Effector memory CD4-positive, alpha-beta T cell (primary cell): ENCODE measurements around the gene ROR2.

Experiments used
- DNase-seq, 3 donors: peaks; one replicate each; pipeline ENCODE4 v3.0.0-alpha.2; 2020
- H3K27ac ChIP-seq: 2 replicates; pipeline ENCODE4 v1.7.0; 2013; ENCODE audit warnings: mild to moderate bottlenecking, low read length, moderate library complexity; ENCODE audit not compliant: insufficient read depth, poor library complexity, severe bottlenecking
- H3K27me3 ChIP-seq: replicated peaks from 2 replicates; pipeline ENCODE4 v1.7.0; 2013; ENCODE audit warnings: mild to moderate bottlenecking, low read length; ENCODE audit not compliant: insufficient read depth, control insufficient read depth, poor library complexity, severe bottlenecking
- H3K36me3 ChIP-seq: 2 replicates; pipeline ENCODE4 v1.7.0; 2013; ENCODE audit warnings: mild to moderate bottlenecking, low read length, moderate library complexity; ENCODE audit not compliant: control insufficient read depth, insufficient read depth
- H3K4me1 ChIP-seq: 2 replicates; pipeline ENCODE4 v1.7.0; 2013; ENCODE audit warnings: low read length, mild to moderate bottlenecking; ENCODE audit not compliant: control insufficient read depth, insufficient read depth, poor library complexity, severe bottlenecking
- H3K4me3 ChIP-seq: 2 replicates; pipeline ENCODE4 v1.7.0; 2013; ENCODE audit warnings: low read length, low read depth, mild to moderate bottlenecking; ENCODE audit not compliant: insufficient read depth, poor library complexity, severe bottlenecking
- H3K9me3 ChIP-seq: 2 replicates; pipeline ENCODE4 v1.7.0; 2013; ENCODE audit warnings: mild to moderate bottlenecking, low read length, moderate library complexity; ENCODE audit not compliant: control insufficient read depth

ROR2 gene

DNA sequence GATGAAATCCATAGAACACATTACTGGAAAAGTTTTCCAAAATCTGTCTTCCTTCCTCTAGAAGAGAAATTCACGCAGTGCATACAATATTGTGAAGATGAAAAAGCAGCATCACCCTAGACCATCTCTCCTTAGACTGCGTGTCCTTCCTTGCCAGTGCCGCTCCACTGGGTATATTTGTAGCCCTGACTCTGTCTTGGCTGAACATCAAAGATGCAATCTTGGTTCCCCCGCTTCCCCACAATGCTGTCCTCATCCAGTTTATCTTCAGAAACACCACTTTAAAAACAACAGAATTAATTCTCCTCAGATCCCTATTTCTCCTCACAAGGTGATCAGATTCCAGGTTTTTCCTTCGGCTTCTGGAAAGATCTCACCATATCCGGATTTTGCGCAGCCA is 53.9 kb downstream of the ROR2 start:
- Histone ChIP-seq H3K27ac (no peak overlapping the region), H3K4me1 (no peaks in the 10 kb centered on the region), H3K9me3 (no peaks in the 10 kb centered on the region), H3K36me3 (no peaks in the 10 kb centered on the region), H3K4me3 (no peak overlapping the region), H3K27me3 (no peaks in the 10 kb centered on the region)
- DNase-seq = no peak

DNA sequence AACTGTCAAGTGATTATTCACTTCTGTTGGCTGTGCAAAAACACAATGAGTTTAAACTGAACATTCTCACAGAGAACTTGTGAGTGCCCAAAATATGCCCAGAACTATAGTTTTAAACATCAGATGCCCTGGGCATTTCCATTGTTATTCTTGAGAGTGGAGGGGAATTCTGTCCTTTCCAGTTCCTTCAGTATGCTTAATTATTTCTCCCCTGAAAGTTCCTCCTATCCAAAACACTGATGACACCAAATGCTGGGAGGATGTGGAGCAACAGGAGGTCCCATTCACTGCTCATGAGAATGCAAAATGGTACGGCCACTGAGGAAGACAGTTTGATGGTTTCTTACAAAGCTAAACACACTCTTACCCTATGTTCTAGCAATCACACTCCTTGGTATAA is 55.5 kb downstream of the ROR2 start:
- no peaks in the 10 kb centered on the region for H3K27me3 ChIP-seq
- no peaks in the 10 kb centered on the region for H3K9me3 ChIP-seq
- H3K27ac ChIP-seq = no peak overlapping the region
- no peak for DNase-seq
- H3K4me1 ChIP-seq = no peaks in the 10 kb centered on the region
- H3K4me3 ChIP-seq = no peak overlapping the region
- no peaks in the 10 kb centered on the region for H3K36me3 ChIP-seq

DNA sequence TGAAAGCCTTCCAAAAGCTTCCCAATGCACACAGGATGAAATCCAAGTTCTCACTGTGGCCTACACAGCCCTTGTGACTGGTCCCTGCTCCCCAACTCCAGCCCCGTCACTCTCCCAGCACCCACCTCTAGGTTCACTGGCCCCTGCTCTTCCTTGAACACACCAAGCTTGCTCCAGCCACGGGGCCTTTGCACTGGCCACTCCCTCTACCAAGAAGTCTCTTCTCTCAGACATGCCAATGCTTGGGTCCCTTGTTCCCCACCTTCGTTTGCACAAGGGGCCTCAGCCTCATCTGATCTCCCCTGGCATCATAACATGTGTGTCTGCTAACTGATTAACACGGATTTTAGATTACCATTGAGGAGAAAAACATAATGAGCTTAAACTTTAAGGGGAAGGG is 56.0 kb downstream of the ROR2 start:
- H3K4me1 ChIP-seq = no peaks in the 10 kb centered on the region
- H3K27ac ChIP-seq = no peak overlapping the region
- no peaks in the 10 kb centered on the region for H3K36me3 ChIP-seq
- DNase-seq = no peak
- H3K27me3 ChIP-seq = no peaks in the 10 kb centered on the region
- H3K9me3 ChIP-seq = no peaks in the 10 kb centered on the region
- no peak overlapping the region for H3K4me3 ChIP-seq

DNA sequence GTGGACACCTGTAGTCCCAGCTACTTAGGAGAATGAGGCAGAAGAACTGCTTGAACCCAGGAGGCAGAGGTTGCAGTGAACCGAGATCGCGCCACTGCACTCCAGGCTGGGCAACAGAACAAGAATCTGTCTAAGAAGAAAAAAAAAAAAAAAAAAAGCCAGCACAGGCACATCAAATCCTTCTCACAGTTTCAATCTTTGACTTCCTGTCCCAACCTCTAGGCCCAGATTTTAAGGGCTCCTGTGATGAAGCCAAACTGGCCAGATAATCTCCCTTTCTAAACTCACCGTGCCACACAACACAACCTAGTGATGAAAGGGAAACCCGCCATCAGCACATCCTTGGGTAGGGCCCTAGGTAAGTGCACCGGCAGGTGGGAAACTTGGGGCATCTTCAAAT is 58.1 kb downstream of the ROR2 start:
- no peaks in the 10 kb centered on the region for H3K27me3 ChIP-seq
- no peak overlapping the region for H3K4me3 ChIP-seq
- H3K27ac ChIP-seq = no peak overlapping the region
- H3K9me3 ChIP-seq = no peaks in the 10 kb centered on the region
- no peaks in the 10 kb centered on the region for H3K4me1 ChIP-seq
- DNase-seq = no peak
- H3K36me3 ChIP-seq = no peaks in the 10 kb centered on the region

DNA sequence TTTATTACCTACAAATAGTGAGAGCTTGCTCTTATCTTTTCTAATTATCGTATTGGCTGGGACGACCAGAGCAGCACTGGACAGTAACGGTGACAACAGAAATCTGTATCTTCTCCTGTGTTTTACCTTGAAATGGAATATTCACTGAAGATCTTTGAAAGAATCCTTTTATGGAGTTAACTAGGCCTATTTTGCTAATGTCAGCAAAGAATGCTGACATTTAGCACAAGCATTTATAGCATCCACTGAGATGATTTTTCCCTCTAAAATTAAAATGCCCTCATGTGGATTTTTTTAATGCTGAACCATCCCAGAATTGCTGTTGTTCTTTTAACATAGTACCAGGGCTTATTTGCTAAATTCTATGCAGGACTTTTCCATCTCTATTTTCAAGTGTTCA is 59.4 kb downstream of the ROR2 start:
- Histone ChIP-seq H3K4me3 (no peak overlapping the region), H3K27me3 (no peaks in the 10 kb centered on the region), H3K4me1 (no peaks in the 10 kb centered on the region), H3K36me3 (no peaks in the 10 kb centered on the region), H3K9me3 (no peaks in the 10 kb centered on the region), H3K27ac (no peak overlapping the region)
- DNase-seq = no peak

DNA sequence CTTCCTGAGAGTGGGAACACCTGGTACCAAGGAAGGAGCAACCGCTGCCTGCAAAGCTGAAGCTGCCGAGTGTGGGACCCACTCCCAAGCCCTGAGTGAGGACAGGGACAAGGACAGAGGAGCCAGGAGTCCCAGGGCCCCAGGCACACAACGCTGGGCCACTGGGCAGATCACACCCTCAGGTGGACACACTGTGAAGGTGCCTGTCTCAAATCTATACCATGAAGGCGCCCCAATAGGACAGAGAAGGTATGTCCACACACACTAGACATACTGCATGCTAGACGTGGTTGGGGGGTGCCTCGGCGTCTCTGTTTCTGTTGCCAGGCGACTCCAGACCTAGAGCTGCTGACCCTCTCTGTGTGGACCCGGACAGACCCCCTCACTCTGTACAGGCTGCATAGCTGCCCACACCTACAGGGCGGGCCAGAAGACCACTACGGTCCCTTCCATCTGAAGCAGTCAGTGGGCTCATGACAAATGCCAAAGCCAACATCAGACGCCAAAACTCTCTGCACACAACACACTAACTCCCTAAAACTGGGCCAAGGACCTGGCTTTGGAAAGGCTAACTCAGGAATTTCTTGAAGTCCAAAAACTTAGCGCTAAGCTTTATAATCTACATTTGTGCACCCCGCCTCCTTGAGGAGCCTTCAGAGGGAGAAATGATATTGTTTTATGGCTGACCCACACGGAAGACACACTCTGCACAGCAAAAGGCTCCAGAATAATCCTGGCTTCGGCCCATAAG is 60.7 kb downstream of the ROR2 start:
- no peak for DNase-seq
- H3K4me1 ChIP-seq = no peaks in the 10 kb centered on the region

DNA sequence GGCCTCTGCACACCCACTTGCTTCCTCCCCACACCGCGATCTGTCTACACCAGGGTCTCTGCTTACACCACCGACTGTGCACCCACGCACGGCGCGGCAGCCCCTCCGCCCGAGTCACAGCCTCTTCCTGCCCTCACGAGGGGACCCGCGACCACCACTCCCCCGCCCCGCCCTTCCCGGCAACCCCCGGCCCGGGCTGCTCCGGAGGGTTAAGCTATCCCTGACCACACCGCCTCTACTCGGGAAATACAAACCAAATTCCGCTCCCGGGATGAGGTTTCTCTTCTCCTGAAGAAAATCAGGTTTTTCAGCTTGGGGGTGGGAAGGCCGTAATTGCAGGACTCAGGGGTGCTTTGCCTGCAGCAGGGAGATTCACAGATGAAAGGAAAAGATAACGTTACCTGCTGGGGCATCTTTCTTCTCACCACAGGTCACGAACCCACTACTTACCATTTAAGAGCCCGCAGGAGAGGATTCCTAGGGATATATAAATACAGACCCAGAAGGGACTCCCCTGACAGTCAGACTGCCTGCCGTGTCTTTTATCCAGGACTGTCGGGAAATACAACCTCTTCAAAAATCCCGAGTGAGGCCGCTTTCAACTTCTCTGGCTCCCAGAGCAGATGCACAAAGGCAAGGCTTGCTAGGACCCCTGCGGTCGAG is 63.5 kb downstream of the ROR2 start:
- DNase-seq = no peak
- no peaks in the 10 kb centered on the region for H3K36me3 ChIP-seq
- no peaks in the 10 kb centered on the region for H3K4me1 ChIP-seq
- no peak overlapping the region for H3K27ac ChIP-seq
- H3K9me3 ChIP-seq = no peaks in the 10 kb centered on the region
- no peaks in the 10 kb centered on the region for H3K27me3 ChIP-seq
- H3K4me3 ChIP-seq = no peak overlapping the region

More for the DNA sequence above, 60.7 kb downstream of the ROR2 start:
- Histone ChIP-seq H3K36me3 (no peaks in the 10 kb centered on the region), H3K27ac (no peak overlapping the region), H3K9me3 (no peaks in the 10 kb centered on the region), H3K27me3 (no peaks in the 10 kb centered on the region), H3K4me3 (no peak overlapping the region)

DNA sequence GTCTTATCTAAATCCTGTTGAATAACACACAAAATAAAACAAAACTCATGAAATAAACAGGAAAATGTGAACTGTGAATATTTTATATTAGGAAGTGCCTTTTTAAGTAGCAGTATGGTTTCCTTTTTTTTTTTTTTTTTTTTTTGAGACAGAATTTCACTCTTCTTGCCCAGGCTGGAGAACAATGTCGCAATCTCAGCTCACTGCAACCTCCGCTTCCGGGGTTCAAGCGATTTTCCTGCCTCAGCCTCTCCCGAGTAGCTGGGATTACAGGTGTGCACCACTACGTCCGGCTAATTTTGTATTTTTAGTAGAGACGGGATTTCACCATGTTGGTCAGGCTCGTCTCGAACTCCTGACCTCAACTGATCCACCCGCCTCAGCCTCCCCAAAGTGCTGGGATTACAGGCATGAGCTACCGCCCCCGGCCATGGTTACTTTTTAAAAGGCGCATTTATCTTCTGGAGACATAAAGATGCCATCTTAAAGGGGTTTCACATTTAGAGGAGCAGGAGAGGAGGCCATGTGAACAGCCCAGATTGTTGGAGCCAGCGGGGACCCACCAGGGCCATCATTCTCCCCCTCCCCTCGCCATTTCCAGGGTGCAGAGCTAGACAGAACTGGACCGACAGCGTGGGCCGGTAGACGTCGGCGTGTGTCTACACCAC is 64.1 kb downstream of the ROR2 start:
- H3K36me3 ChIP-seq = no peaks in the 10 kb centered on the region
- H3K9me3 ChIP-seq = no peaks in the 10 kb centered on the region
- no peak overlapping the region for H3K27ac ChIP-seq
- H3K4me3 ChIP-seq = no peak overlapping the region
- no peaks in the 10 kb centered on the region for H3K4me1 ChIP-seq
- DNase-seq = no peak
- H3K27me3 ChIP-seq = no peaks in the 10 kb centered on the region

DNA sequence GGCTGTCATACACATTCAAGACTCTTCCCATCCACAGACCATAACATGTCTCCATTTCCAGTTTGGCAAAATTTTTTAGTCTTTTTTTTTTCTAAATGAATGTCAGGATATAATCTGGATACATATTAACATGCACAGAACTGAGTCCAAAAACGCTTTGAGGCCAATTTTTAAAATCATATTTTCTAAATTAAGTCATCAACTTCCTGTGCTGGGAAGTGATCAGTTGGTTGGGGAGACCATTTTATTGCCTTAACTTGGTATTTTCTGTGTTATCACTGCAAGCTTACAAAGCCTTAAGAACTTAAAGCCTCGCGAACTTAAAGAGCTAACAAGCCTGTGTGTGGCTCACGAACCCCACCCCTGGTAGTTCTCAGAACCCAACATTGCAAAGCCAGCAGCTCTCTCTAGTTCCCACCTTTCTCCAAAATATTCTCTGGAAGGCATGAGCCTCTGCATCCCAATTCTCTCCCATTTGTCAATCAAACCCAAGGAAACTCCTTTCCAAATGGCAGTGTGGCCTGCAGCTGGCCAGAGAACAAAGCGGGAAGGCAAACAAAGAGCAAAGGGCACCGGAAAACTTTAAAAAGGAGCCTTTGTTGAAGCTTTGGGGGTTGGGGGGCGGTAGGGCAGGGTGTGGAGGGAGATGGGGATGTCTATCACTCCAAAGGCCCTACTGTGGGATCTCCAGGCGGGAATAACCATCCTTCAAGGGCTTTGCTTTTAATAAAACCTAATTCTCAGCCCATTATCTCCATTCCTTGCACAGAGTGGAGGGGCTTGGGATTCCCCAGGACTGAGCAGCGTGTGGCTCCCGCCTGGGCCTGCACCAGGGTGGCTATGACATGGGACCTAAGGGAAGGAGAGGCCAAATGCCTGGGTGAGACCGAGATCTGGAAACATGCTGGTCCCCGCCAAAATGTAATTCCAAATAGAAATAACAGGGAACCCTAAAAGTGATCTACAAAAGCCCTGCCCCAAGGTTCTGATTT is 65.0 kb downstream of the ROR2 start:
- no peaks in the 10 kb centered on the region for H3K9me3 ChIP-seq
- H3K4me1 ChIP-seq = no peaks in the 10 kb centered on the region
- H3K27me3 ChIP-seq = no peaks in the 10 kb centered on the region
- H3K27ac ChIP-seq = no peak overlapping the region
- DNase-seq = no peak
- H3K36me3 ChIP-seq = no peaks in the 10 kb centered on the region
- H3K4me3 ChIP-seq = no peak overlapping the region
